GM12892 (cell line): Measurements from ENCODE around the gene FBN3.

Source experiments
- POLR2A ChIP-seq: IDR thresholded peaks from 2 replicates; pipeline ENCODE4 v1.6.1; 2011; ENCODE audit warnings: low read depth, low read length, control low read depth
- POLR2AphosphoS5 ChIP-seq: IDR thresholded peaks from 2 replicates; pipeline ENCODE4 v1.6.1; 2011; ENCODE audit warnings: low read depth, low read length, control low read depth
- TAF1 ChIP-seq: IDR thresholded peaks from 2 replicates; pipeline ENCODE4 v1.6.1; 2011; ENCODE audit warnings: low read depth, mild to moderate bottlenecking, control low read depth, low read length, borderline replicate concordance

DNA sequence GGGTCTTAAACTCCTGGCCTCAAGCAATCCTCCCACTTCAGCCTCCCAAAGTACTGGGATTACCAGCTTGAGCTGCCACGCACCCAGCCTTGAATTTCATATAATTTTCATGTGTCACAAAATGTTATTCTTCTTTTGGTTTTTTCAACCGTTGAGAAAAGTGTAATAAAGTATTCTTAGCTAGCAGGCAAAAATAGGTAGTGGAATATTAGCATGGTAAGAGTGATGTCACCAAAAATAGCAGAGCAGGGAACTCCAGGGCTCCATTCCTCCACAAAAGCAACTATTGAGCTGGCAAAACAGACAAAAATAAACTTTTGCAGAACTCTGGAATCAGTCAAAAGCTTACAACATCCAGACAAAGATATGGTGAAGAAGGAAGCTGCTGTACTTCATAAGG lies 43.9 kb downstream of the FBN3 start:
- TF ChIP-seq POLR2AphosphoS5 (no peak), POLR2A (no peak), TAF1 (no peak)
